ENCODE data around the gene SLC43A2.

GRCh38 chr17:1574697-1575471, 53.8 kb downstream of the SLC43A2 start:
- TF ChIP-seq CTCF (IDR thresholded peaks at IDR 0.05 in 8 of 11, conservative IDR thresholded peaks at IDR 0.05 in 3 of 11) (peak in 1 of 11 experiments; percentile 34), POLR2A (IDR thresholded peaks at IDR 0.05) (no peak), POLR2AphosphoS5 (IDR thresholded peaks at IDR 0.05) (no peak)

All from spleen (tissue), 7 donors.